ENCODE data around the gene PDGFRB. TPM values are rescaled to one million over a fixed set of nuclear protein-coding genes. Genes with fewer than 3 reads are reported as not detected.

PDGFRB gene
- total and polyA plus RNA-seq, 2 of the 4 experiments (the other 2 are of a cell fraction): 108 to 124 TPM

- Histone ChIP-seq H3K9ac (ENCODE audit: low read depth, low read length) (no peak overlapping the region), H3K14ac (replicated peaks; ENCODE audit: low read depth, low read length) (no peak overlapping the region), H3K9me1 (ENCODE audit: insufficient read depth, low read length) (no peaks in the 10 kb centered on the region), H4K91ac (ENCODE audit: insufficient read depth, low read depth, low read length) (no peak overlapping the region), H3K27me3 (ENCODE audit: control insufficient read depth, insufficient read depth, low read length) (no peaks in the 10 kb centered on the region), H2BK5ac (ENCODE audit: low read depth, low read length, poor library complexity, severe bottlenecking) (no peak overlapping the region), H2BK20ac (ENCODE audit: low read depth, low read length) (no peak overlapping the region), H2BK120ac (ENCODE audit: low read depth, low read length) (no peak overlapping the region), H3K4me2 (ENCODE audit: low read depth, low read length) (no peak overlapping the region), H3K4ac (ENCODE audit: low read depth, low read length) (no peak overlapping the region), H3K9me3 (ENCODE audit: control insufficient read depth, insufficient read depth, low read length) (no peaks in the 10 kb centered on the region), H2AK9ac (replicated peaks; ENCODE audit: low read depth, low read length, poor library complexity) (no peak overlapping the region), H3K56ac (ENCODE audit: extremely low read depth, insufficient read depth, low read length) (no peak overlapping the region), H4K20me1 (ENCODE audit: insufficient read depth, low read length) (no peaks in the 10 kb centered on the region), H4K5ac (ENCODE audit: low read depth, low read length) (no peak overlapping the region), H3K4me3 (ENCODE audit: insufficient read depth, low read depth, low read length) (no peak overlapping the region), H3K27ac (ENCODE audit: insufficient read depth, low read length) (no peak overlapping the region), H3K23ac (ENCODE audit: low read depth, low read length) (no peak overlapping the region), H3K79me1 (ENCODE audit: low read depth in 1 of 2, low read length in 2 of 2) (peaks cover 17 to 53% of the 10 kb centered on the region in 2 experiments), H3K18ac (ENCODE audit: low read depth, low read length) (no peak overlapping the region), H2BK15ac (ENCODE audit: low read depth, low read length) (no peak overlapping the region), H2AFZ (replicated peaks; ENCODE audit: low read length, poor library complexity) (no peak overlapping the region), H4K8ac (ENCODE audit: low read depth in 2 of 2, low read length in 2 of 2) (no peak overlapping the region), H3K4me1 (ENCODE audit: control insufficient read depth, insufficient read depth, low read length) (no peaks in the 10 kb centered on the region), H3K36me3 (ENCODE audit: control insufficient read depth, insufficient read depth, low read length) (peaks cover 96% of the 10 kb centered on the region), H2AK5ac (ENCODE audit: low read depth, low read length) (no peak overlapping the region)
- ChIA-PET CTCF (interaction anchor here (0.6 kb wide), 1 partner anchor 93 kb away, joined by 3 read pairs; no protein-coding TSS in a partner anchor), POLR2A (ENCODE audit: unreplicated experiment) (no interaction called here)
- in situ Hi-C loops (cut with MboI; ENCODE audit: low sequenced_read_pairs): no loop called here
- DNase-seq (no peak), ATAC-seq (ENCODE audit: low read depth) (peak; percentile 18; the same call in 1 of the 2 replicates)
- BruUV-seq (replicated peaks): no TSS peak
- TF ChIP-seq CTCF (conservative IDR thresholded peaks at IDR 0.05; ENCODE audit: low read depth, low read length) (peak; percentile 17; the same call in 1 of the 2 replicates), RAD21 (IDR thresholded peaks at IDR 0.05; ENCODE audit: low read length) (0 out of 2 replicates have a peak, but pooled peaks have one; percentile 26), FOS (IDR thresholded peaks at IDR 0.05; ENCODE audit: low read depth, low read length) (no peak)
- no CpG with 5 or more reads among the region's 5 CpGs for WGBS, 2 experiments (ENCODE audit: extremely low coverage in 2 of 2, insufficient read length in 1 of 2)
- intact Hi-C loops (cut with micrococcal nuclease): no loop called here
- dilution Hi-C loops (cut with HindIII; ENCODE audit: low sequenced_read_pairs, unreplicated experiment): no loop called here
Measured at GRCh38 chr5:150122158-150122510, 33.5 kb downstream of the PDGFRB start.
